Suprapubic skin (tissue), 4 donors: Measurements from ENCODE around the gene CLMN.

Experiments used
- CTCF ChIP-seq, 2 donors: fragments of 200-600 bp in 1 of 2; fragments of 450-650 bp in 1 of 2; sonication (generic) in 1 of 2; IDR thresholded peaks; one replicate each; pipeline ENCODE4 v1.5.1; 2016 to 2019; ENCODE audit warnings: antibody characterized with exemption in 2 of 2, mild to moderate bottlenecking in 1 of 2, moderate library complexity in 1 of 2
- EP300 ChIP-seq: sonication (generic); formaldehyde crosslinking; IDR thresholded peaks from one replicate; pipeline ENCODE4 v1.6.1; 2017; ENCODE audit warnings: antibody characterized with exemption
- POLR2AphosphoS5 ChIP-seq, 3 donors: sonication (generic); formaldehyde crosslinking; IDR thresholded peaks; one replicate each; pipeline ENCODE4 v1.6.1; 2017; ENCODE audit warnings: antibody characterized with exemption in 3 of 3

GRCh38 chr14:95221531-95221930 lies 98.2 kb downstream of the CLMN start:
- TF ChIP-seq CTCF (IDR thresholded peaks at IDR 0.05), result no peak
- no peak for TF ChIP-seq POLR2AphosphoS5 (IDR thresholded peaks at IDR 0.05)
- TF ChIP-seq EP300, result no peak
